HG02852 (cell line): Measurements from ENCODE around the gene DCANP1.

ENCODE experiments used
- ATAC-seq: cut with Tn5 transposase; IDR thresholded peaks from one replicate; pipeline ENCODE4 v1.9.1; 2021; ENCODE audit warnings: mild to moderate bottlenecking, moderate library complexity; ENCODE audit not compliant: unreplicated experiment

DCANP1 gene

GRCh38 chr5:135481387-135481786 lies 34.2 kb upstream of the DCANP1 start:
- ATAC-seq, result no peak

- ATAC-seq, result no peak
Measured at GRCh38 chr5:135480511-135480910, 33.4 kb upstream of the DCANP1 start.

GRCh38 chr5:135478938-135479337 lies 31.8 kb upstream of the DCANP1 start:
- ATAC-seq, result no peak

- no peak for ATAC-seq
Measured at GRCh38 chr5:135477613-135478066, 30.5 kb upstream of the DCANP1 start.

- ATAC-seq, result no peak
Measured at GRCh38 chr5:135476615-135477581, 29.8 kb upstream of the DCANP1 start.

- ATAC-seq, result no peak
Measured at GRCh38 chr5:135473956-135474670, 27.0 kb upstream of the DCANP1 start.

GRCh38 chr5:135472141-135472540 lies 25.0 kb upstream of the DCANP1 start:
- no peak for ATAC-seq

GRCh38 chr5:135471726-135472125 lies 24.6 kb upstream of the DCANP1 start:
- no peak for ATAC-seq

- no peak for ATAC-seq
Measured at GRCh38 chr5:135469911-135470310, 22.8 kb upstream of the DCANP1 start.

- no peak for ATAC-seq
Measured at GRCh38 chr5:135468541-135468940, 21.4 kb upstream of the DCANP1 start.

- no peak for ATAC-seq
Measured at GRCh38 chr5:135467871-135468485, 20.8 kb upstream of the DCANP1 start.

- ATAC-seq, result no peak
Measured at GRCh38 chr5:135467051-135467625, 20.0 kb upstream of the DCANP1 start.

GRCh38 chr5:135466178-135467050 lies 19.3 kb upstream of the DCANP1 start:
- peak; percentile 82 for ATAC-seq

- no peak for ATAC-seq
Measured at GRCh38 chr5:135465391-135466122, 18.4 kb upstream of the DCANP1 start.

- ATAC-seq, result no peak
Measured at GRCh38 chr5:135462304-135462703, 15.2 kb upstream of the DCANP1 start.

GRCh38 chr5:135461481-135462151 lies 14.5 kb upstream of the DCANP1 start:
- ATAC-seq, result no peak

- no peak for ATAC-seq
Measured at GRCh38 chr5:135460246-135461033, 13.3 kb upstream of the DCANP1 start.

GRCh38 chr5:135458921-135459331 lies 11.8 kb upstream of the DCANP1 start:
- no peak for ATAC-seq
